DOHH2 (cell line): Measurements from ENCODE around the gene HIPK2.

Experiments used
- CTCF ChIP-seq: fragments of 200-600 bp; sonication (generic); IDR thresholded peaks from one replicate; pipeline ENCODE4 v1.5.1; 2014; ENCODE audit warnings: antibody characterized with exemption, mild to moderate bottlenecking, low read depth, low read length; ENCODE audit not compliant: poor library complexity, severe bottlenecking
- EZH2phosphoT487 ChIP-seq: fragments of 200-600 bp; sonication (generic); IDR thresholded peaks from 2 replicates; pipeline ENCODE4 v1.6.1; 2017; ENCODE audit warnings: borderline replicate concordance, mild to moderate bottlenecking, antibody characterized with exemption, low read length, moderate library complexity, mixed read lengths

DNA sequence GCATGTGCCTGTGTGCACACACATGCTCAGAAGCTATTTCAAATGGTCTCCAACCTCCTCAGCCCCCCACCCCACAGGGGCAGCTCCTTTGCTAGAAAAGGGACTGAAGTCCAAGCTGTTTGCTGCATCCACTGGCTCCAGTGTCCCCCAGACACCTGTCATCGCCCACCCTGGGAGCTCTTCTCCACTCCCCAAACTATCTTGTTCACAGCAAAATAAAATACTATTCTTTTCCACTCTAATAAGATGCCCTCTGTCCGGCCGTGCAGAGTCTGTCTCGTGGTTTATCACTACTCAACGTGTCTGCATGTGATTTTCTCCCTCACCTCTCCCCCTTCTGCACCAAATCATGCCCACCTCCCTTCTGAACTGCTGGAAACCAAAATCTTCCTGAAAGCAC is 25.6 kb downstream of the HIPK2 start:
- no peak for TF ChIP-seq CTCF
- no peak for TF ChIP-seq EZH2phosphoT487
